ENCODE results near the gene PAK3.

DNA sequence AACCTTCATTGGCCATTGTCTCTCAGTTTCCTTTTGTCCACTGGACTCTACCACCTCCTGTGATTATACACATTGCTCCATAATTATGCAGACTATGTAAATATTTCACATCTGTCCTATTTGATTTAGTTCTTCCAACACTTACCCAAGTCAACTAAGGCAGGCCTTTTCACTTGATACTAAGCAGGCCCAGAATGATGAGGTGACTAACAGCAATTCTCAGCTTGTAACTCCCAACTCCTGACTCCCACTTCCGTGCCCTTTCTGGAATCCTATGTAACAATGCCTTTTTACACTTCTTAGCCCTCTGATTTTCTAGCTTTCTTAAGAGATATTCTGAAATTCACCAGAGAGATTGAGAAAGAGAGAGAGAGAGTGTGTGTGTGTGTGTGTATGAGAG lies 6.6 kb downstream of the PAK3 start:
- no peak for TF ChIP-seq CTCF (IDR thresholded peaks at IDR 0.05)
- TF ChIP-seq POLR2A (IDR thresholded peaks at IDR 0.05) = no peak
